Activated T-cell treated with anti-CD3 and anti-CD28 coated beads, Interleukin-2, amount 50 U/mL, for 48 hours (primary cell): Measurements from ENCODE around the gene TMEM37.
"Not testable (repeated sequence)": the region's sequence is repeated elsewhere in the genome, so short reads cannot be mapped to it uniquely, and the experiment has no call there.

Experiments used
- DNase-seq, 2 experiments: peaks; one replicate each; pipeline ENCODE4 v3.0.0-alpha.2; 2020

The TMEM37 gene

GRCh38 chr2:119431155-119431975, at the start of gene TMEM37:
TSS of gene TMEM37 (plus strand) at chr2:119431854. CDS start at chr2:119431904, 50 bp downstream.
- peak in 1 of 2 experiments; percentile 27 for DNase-seq

- no peak for DNase-seq
These were observed 48.1 kb upstream of the TMEM37 start for GRCh38 chr2:119383410-119384140.

GRCh38 chr2:119384971-119385370, 46.7 kb upstream of the TMEM37 start:
- no peak for DNase-seq

- no peak for DNase-seq
These were observed 46.2 kb upstream of the TMEM37 start for GRCh38 chr2:119385466-119385865.

- DNase-seq: peak; percentile 47 to 57
These were observed 44.1 kb upstream of the TMEM37 start for GRCh38 chr2:119387381-119388129.

GRCh38 chr2:119389615-119390306, 41.9 kb upstream of the TMEM37 start:
- DNase-seq: no peak

GRCh38 chr2:119393971-119394748, 37.5 kb upstream of the TMEM37 start:
- no peak for DNase-seq

- DNase-seq: no peak
These were observed 34.5 kb upstream of the TMEM37 start for GRCh38 chr2:119397196-119397595.

GRCh38 chr2:119402106-119402505, 29.5 kb upstream of the TMEM37 start:
- no peak for DNase-seq

GRCh38 chr2:119402645-119403560, 28.8 kb upstream of the TMEM37 start:
- no peak for DNase-seq

- not testable (repeated sequence) for DNase-seq
These were observed 28.0 kb upstream of the TMEM37 start for GRCh38 chr2:119403618-119404017.

- no peak for DNase-seq
These were observed 26.5 kb upstream of the TMEM37 start for GRCh38 chr2:119405151-119405550.

GRCh38 chr2:119407430-119408220, 24.0 kb upstream of the TMEM37 start:
- peak; percentile 28 to 41 for DNase-seq

GRCh38 chr2:119408221-119408619, 23.4 kb upstream of the TMEM37 start:
- no peak for DNase-seq

GRCh38 chr2:119409506-119409905, 22.1 kb upstream of the TMEM37 start:
- DNase-seq: no peak

- DNase-seq: no peak
These were observed 16.8 kb upstream of the TMEM37 start for GRCh38 chr2:119414894-119415293.

GRCh38 chr2:119415630-119416029, 16.0 kb upstream of the TMEM37 start:
- DNase-seq: no peak

- DNase-seq: no peak
These were observed 15.2 kb upstream of the TMEM37 start for GRCh38 chr2:119416299-119416923.

- DNase-seq: no peak
These were observed 13.7 kb upstream of the TMEM37 start for GRCh38 chr2:119417908-119418307.
